HepG2 (cell line): ENCODE measurements around the gene CCDC183. TPM values are rescaled to one million over a fixed set of nuclear protein-coding genes. Genes with fewer than 3 reads are reported as not detected.

ENCODE experiments used
- AFF4 ChIP-seq: sonication (generic); formaldehyde crosslinking; IDR thresholded peaks from 2 replicates; pipeline ENCODE4 v1.4.0; 2020; ENCODE audit warnings: missing genetic modification reagents
- HMGXB4 ChIP-seq, 2 experiments: sonication (generic) in 1 of 2; formaldehyde crosslinking in 1 of 2; IDR thresholded peaks; 2 replicates each; pipeline versions ENCODE4 v1.4.0 to v1.6.1; 2018 to 2020; ENCODE audit warnings: missing genetic modification reagents in 2 of 2, borderline replicate concordance in 1 of 2, low read depth in 1 of 2, mild to moderate bottlenecking in 1 of 2, missing biosample characterization in 1 of 2
- IKZF5 ChIP-seq: IDR thresholded peaks from 2 replicates; pipeline ENCODE4 v1.6.1; 2018; ENCODE audit warnings: missing genetic modification reagents, mild to moderate bottlenecking, missing compliant biosample characterization
- MTF1 ChIP-seq: sonication (generic); formaldehyde crosslinking; IDR thresholded peaks from 2 replicates; pipeline ENCODE4 v1.5.0; 2020; ENCODE audit warnings: missing genetic modification reagents
- RCOR2 ChIP-seq: IDR thresholded peaks from 2 replicates; pipeline ENCODE4 v1.6.1; 2016; ENCODE audit warnings: missing biosample characterization, missing genetic modification reagents
- RXRA ChIP-seq: sonication (generic); formaldehyde crosslinking; IDR thresholded peaks from 2 replicates; pipeline ENCODE4 v1.5.1; 2020; ENCODE audit warnings: missing genetic modification reagents
- SOX6 ChIP-seq, 2 experiments: fragments of 450-650 bp in 1 of 2; sonication (generic) in 1 of 2; formaldehyde crosslinking in 1 of 2; IDR thresholded peaks; 2 replicates each; pipeline versions ENCODE4 v1.4.0 to v1.6.1; 2017 to 2020; ENCODE audit warnings: antibody characterized with exemption in 1 of 2, mild to moderate bottlenecking in 1 of 2, missing genetic modification reagents in 1 of 2
- ZBTB2 ChIP-seq: sonication (generic); formaldehyde crosslinking; IDR thresholded peaks from 2 replicates; pipeline ENCODE4 v1.8.0; 2022; ENCODE audit warnings: low read depth, missing genetic modification reagents
- ZBTB3 ChIP-seq: sonication (generic); formaldehyde crosslinking; IDR thresholded peaks from 2 replicates; pipeline ENCODE4 v1.4.0; 2020; ENCODE audit warnings: low read depth, mild to moderate bottlenecking, moderate library complexity, missing genetic modification reagents, borderline replicate concordance
- ZFP1 ChIP-seq: IDR thresholded peaks from 2 replicates; pipeline ENCODE4 v1.6.1; 2016
- ZHX1 ChIP-seq: sonication (generic); formaldehyde crosslinking; IDR thresholded peaks from 2 replicates; pipeline ENCODE4 v1.8.1; 2022; ENCODE audit warnings: low read depth, mild to moderate bottlenecking, missing genetic modification reagents
- ZNF3 ChIP-seq: IDR thresholded peaks from 2 replicates; pipeline ENCODE4 v1.7.0; 2017; ENCODE audit warnings: inconsistent platforms
- ZNF513 ChIP-seq: sonication (generic); formaldehyde crosslinking; conservative IDR thresholded peaks from 2 replicates; pipeline ENCODE4 v1.5.0; 2020; ENCODE audit warnings: missing genetic modification reagents
- ZNF552 ChIP-seq: sonication (generic); formaldehyde crosslinking; IDR thresholded peaks from 2 replicates; pipeline ENCODE4 v1.9.0; 2022; ENCODE audit warnings: missing genetic modification reagents, mild to moderate bottlenecking, borderline replicate concordance
- ZNF737 ChIP-seq: sonication (generic); formaldehyde crosslinking; IDR thresholded peaks from 2 replicates; pipeline ENCODE4 v1.5.0; 2020; ENCODE audit warnings: missing genetic modification reagents, mild to moderate bottlenecking, borderline replicate concordance
- polyA plus RNA-seq, 8 experiments: library from polyadenylated mRNA; depleted of rRNA in 3 of 8; stranded (reverse) in 7 of 8; unstranded in 1 of 8; fragments of >200 nt; fragmentation: Illumina TruSeq in 4 of 8; extraction: Trizol in 4 of 8; gene quantifications; 2 replicates each; pipeline versions ENCODE4 v1.2.1 to v1.2.3, GENCODE V29; 2011 to 2016; ENCODE audit warnings: low read depth in 4 of 8, missing spikeins in 1 of 8, mixed read lengths in 1 of 8; ENCODE audit not compliant: insufficient read depth in 1 of 8
- total RNA-seq, 5 experiments: library from RNA; depleted of rRNA; stranded (reverse); fragments of >200 nt; fragmentation: Illumina TruSeq; extraction: Trizol; gene quantifications; 2 replicates each; pipeline ENCODE4 v1.2.3, GENCODE V29; 2016; ENCODE audit warnings: low read depth in 1 of 5

Gene CCDC183
- total and polyA plus RNA-seq, 2 of the 13 experiments (the other 11 are each of a cell fraction or from before 2014, with no cell fraction given): 5.0 to 66.4 TPM

- peak; percentile 80 for TF ChIP-seq AFF4 (CRISPR knock-in tag)
- no peak for TF ChIP-seq RXRA (CRISPR knock-in tag)
- TF ChIP-seq RCOR2 (CRISPR knock-in tag): no peak
- no peak; the same call in 1 of the 2 replicates for TF ChIP-seq IKZF5 (CRISPR knock-in tag)
- no peak for TF ChIP-seq MTF1 (CRISPR knock-in tag)
- TF ChIP-seq ZFP1 (CRISPR knock-in tag): no peak
- no peak for TF ChIP-seq ZNF737 (CRISPR knock-in tag)
- TF ChIP-seq ZBTB2: no peak
- no peak for TF ChIP-seq ZNF552 (CRISPR knock-in tag)
- peak in 1 of 2 experiments; percentile 38; a peak in 2 of 4 replicates for TF ChIP-seq HMGXB4 (CRISPR knock-in tag; IDR thresholded peaks at IDR 0.05; ENCODE audit: borderline replicate concordance in 1 of 2, low read depth in 1 of 2)
- no peak for TF ChIP-seq ZNF3
- TF ChIP-seq ZNF513 (CRISPR knock-in tag): no peak
- no peak for TF ChIP-seq ZHX1 (CRISPR knock-in tag)
- TF ChIP-seq ZBTB3: no peak
- no peak for TF ChIP-seq SOX6 (IDR thresholded peaks at IDR 0.05)
- TF ChIP-seq SOX6 (CRISPR knock-in tag; IDR thresholded peaks at IDR 0.05): 0 out of 2 replicates have a peak, but pooled peaks have one; percentile 0
Observed at GRCh38 chr9:136799854-136800657, 3.9 kb downstream of the CCDC183 start (continued).
